ENCODE results near the gene TCERG1L.

- TF ChIP-seq CTCF (conservative IDR thresholded peaks at IDR 0.05) (no peak), EZH2 (IDR thresholded peaks at IDR 0.05; ENCODE audit: low read depth) (no peak)
Observed at GRCh38 chr10:131318291-131318690, 6.8 kb upstream of the TCERG1L start.

Data from PC-9 (cell line).